ENCODE data around the gene SIDT2. TPM values are rescaled to one million over a fixed set of nuclear protein-coding genes. Genes with fewer than 3 reads are reported as not detected.

Gene SIDT2
- 4.1 to 6.5 TPM (median 5.9 TPM) in 5 replicates for total RNA-seq (2022; extraction: Qiagen RNA extraction; ENCODE audit: low read depth)

GRCh38 chr11:117178210-117179034, at the start of gene SIDT2:
TSS of gene SIDT2 (plus strand) at chr11:117178743. CDS start at chr11:117179264, 521 bp downstream.

GRCh38 chr11:117143871-117144476, 34.6 kb upstream of the SIDT2 start, which contains the start of gene PAFAH1B2:
TSS of gene PAFAH1B2 (plus strand) at chr11:117144287. CDS start at chr11:117152448, 8,161 bp downstream.

GRCh38 chr11:117199053-117199915, 20.7 kb downstream of the SIDT2 start, which contains the start of gene TAGLN:
TSS of gene TAGLN (plus strand) at chr11:117199370. CDS start at chr11:117203014, 3,644 bp downstream.

GRCh38 chr11:117231842-117232091, 53.2 kb downstream of the SIDT2 start, which contains the start of gene PCSK7:
TSS of gene PCSK7 (minus strand) at chr11:117232073. CDS start at chr11:117229844, 2,229 bp downstream.

GRCh38 chr11:117232092-117232878, 53.7 kb downstream of the SIDT2 start, which contains the start of gene RNF214:
TSS of gene RNF214 (plus strand) at chr11:117232671. CDS start at chr11:117234273, 1,602 bp downstream.

Other genes starting within 250 kb of the SIDT2 start
- 7.8 to 11.0 TPM (median 10.1 TPM) in 5 replicates for gene SIK3, start 80.3 kb upstream of the SIDT2 start, total RNA-seq (2022; extraction: Qiagen RNA extraction; ENCODE audit: low read depth)
- gene PAFAH1B2, start 34.5 kb upstream of the SIDT2 start, total RNA-seq (2022; extraction: Qiagen RNA extraction; ENCODE audit: low read depth), result 33.9 to 45.2 TPM (median 41.4 TPM) in 5 replicates
- 58.4 to 157 TPM (median 104 TPM) in 5 replicates for gene TAGLN, start 20.6 kb downstream of the SIDT2 start, total RNA-seq (2022; extraction: Qiagen RNA extraction; ENCODE audit: low read depth)
- 13.4 to 20.8 TPM (median 16.9 TPM) in 5 replicates for gene PCSK7, start 53.3 kb downstream of the SIDT2 start, total RNA-seq (2022; extraction: Qiagen RNA extraction; ENCODE audit: low read depth)
- 8.9 to 12.6 TPM (median 10.4 TPM) in 5 replicates for gene RNF214, start 53.9 kb downstream of the SIDT2 start, total RNA-seq (2022; extraction: Qiagen RNA extraction; ENCODE audit: low read depth)
- 1.4 to 2.4 TPM (median 2.4 TPM) in 5 replicates for gene BACE1-AS, start 112.6 kb downstream of the SIDT2 start, total RNA-seq (2022; extraction: Qiagen RNA extraction; ENCODE audit: low read depth)
- gene BACE1, start 137.5 kb downstream of the SIDT2 start, total RNA-seq (2022; extraction: Qiagen RNA extraction; ENCODE audit: low read depth), result 8.0 to 10.6 TPM (median 8.9 TPM) in 5 replicates
- gene CEP164, start 149.1 kb downstream of the SIDT2 start, total RNA-seq (2022; extraction: Qiagen RNA extraction; ENCODE audit: low read depth), result 15.1 to 18.6 TPM (median 17.8 TPM) in 5 replicates

Data from A549 treated with DMSO at 1 μM for 4 hours (cell line).